ENCODE measurements around the gene HIBADH. TPM values are rescaled to one million over a fixed set of nuclear protein-coding genes. Genes with fewer than 3 reads are reported as not detected.

The HIBADH gene
- total RNA-seq, result 23.2 and 25.3 TPM in 2 replicates
- long read RNA-seq, transcript HIBADH-201 (8 exons, 1,990 nt), result major isoform, 107 of 148 reads
- long read RNA-seq, partial matches to known transcripts, result 5 of 148 reads
- long read RNA-seq, other reads (novel, unspliced or antisense), result 33 of 148 reads

- Mint-ChIP-seq H3K27me3 (no peaks in the 10 kb centered on the region), H3K4me1 (ENCODE audit: low read depth) (peaks cover 15% of the 10 kb centered on the region), H3K36me3 (ENCODE audit: insufficient read depth) (no peaks in the 10 kb centered on the region), H3K4me3 (ENCODE audit: low read depth) (peak within 1 kb of the TSS; percentile 89), H3K9me3 (ENCODE audit: low read depth) (no peaks in the 10 kb centered on the region), H3K27ac (peak within 1 kb of the TSS; percentile 93)
- TF ChIP-seq CTCF (IDR thresholded peaks at IDR 0.05; ENCODE audit: unreplicated experiment), result peak; percentile 24
- DNase-seq (ENCODE audit: low spot score, unreplicated experiment), result peak; percentile 86
Observed at GRCh38 chr7:27662490-27663205, at the start of gene HIBADH. Gene HIBADH (minus strand): TSS chr7:27662883. CDS start chr7:27662788, 95 bp downstream.

GRCh38 chr7:27712217-27712616, 49.5 kb upstream of the HIBADH start:
- peaks cover 3% of the 10 kb centered on the region for H3K9me3 Mint-ChIP-seq (ENCODE audit: low read depth)
- no peaks in the 10 kb centered on the region for H3K27me3 Mint-ChIP-seq
- no peaks in the 10 kb centered on the region for H3K36me3 Mint-ChIP-seq (ENCODE audit: insufficient read depth)
- no peak for TF ChIP-seq CTCF (IDR thresholded peaks at IDR 0.05; ENCODE audit: unreplicated experiment)
- no peak overlapping the region for H3K27ac Mint-ChIP-seq
- H3K4me3 Mint-ChIP-seq (ENCODE audit: low read depth), result no peak overlapping the region
- no peak for DNase-seq (ENCODE audit: low spot score, unreplicated experiment)
- H3K4me1 Mint-ChIP-seq (ENCODE audit: low read depth), result no peaks in the 10 kb centered on the region

- Mint-ChIP-seq H3K9me3 (ENCODE audit: low read depth) (peaks cover 3% of the 10 kb centered on the region), H3K27ac (no peak overlapping the region), H3K36me3 (ENCODE audit: insufficient read depth) (no peaks in the 10 kb centered on the region), H3K27me3 (peaks cover 6% of the 10 kb centered on the region), H3K4me1 (ENCODE audit: low read depth) (no peaks in the 10 kb centered on the region), H3K4me3 (ENCODE audit: low read depth) (no peak overlapping the region)
- DNase-seq (ENCODE audit: low spot score, unreplicated experiment), result no peak
- no peak for TF ChIP-seq CTCF (IDR thresholded peaks at IDR 0.05; ENCODE audit: unreplicated experiment)
Observed at GRCh38 chr7:27709137-27710075, 46.7 kb upstream of the HIBADH start.

GRCh38 chr7:27708485-27708884, 45.8 kb upstream of the HIBADH start:
- TF ChIP-seq CTCF (IDR thresholded peaks at IDR 0.05; ENCODE audit: unreplicated experiment), result no peak
- Mint-ChIP-seq H3K27ac (no peak overlapping the region), H3K4me1 (ENCODE audit: low read depth) (no peaks in the 10 kb centered on the region), H3K36me3 (ENCODE audit: insufficient read depth) (no peaks in the 10 kb centered on the region), H3K9me3 (ENCODE audit: low read depth) (peaks cover 3% of the 10 kb centered on the region), H3K4me3 (ENCODE audit: low read depth) (no peak overlapping the region), H3K27me3 (peaks cover 8% of the 10 kb centered on the region)
- DNase-seq (ENCODE audit: low spot score, unreplicated experiment), result no peak

- no peak for TF ChIP-seq CTCF (IDR thresholded peaks at IDR 0.05; ENCODE audit: unreplicated experiment)
- no peak overlapping the region for H3K4me3 Mint-ChIP-seq (ENCODE audit: low read depth)
- peaks cover 4% of the 10 kb centered on the region for H3K4me1 Mint-ChIP-seq (ENCODE audit: low read depth)
- no peak for DNase-seq (ENCODE audit: low spot score, unreplicated experiment)
- no peaks in the 10 kb centered on the region for H3K36me3 Mint-ChIP-seq (ENCODE audit: insufficient read depth)
- H3K9me3 Mint-ChIP-seq (ENCODE audit: low read depth), result peaks cover 3% of the 10 kb centered on the region
- H3K27ac Mint-ChIP-seq, result no peak overlapping the region
- H3K27me3 Mint-ChIP-seq, result peaks cover 8% of the 10 kb centered on the region
Observed at GRCh38 chr7:27705200-27705594, 42.5 kb upstream of the HIBADH start.

All from progenitor cell of endocrine pancreas (in vitro differentiated cells).